ENCODE results near the gene KLHL40.

Gene KLHL40

GRCh38 chr3:42657675-42658074 lies 27.7 kb upstream of the KLHL40 start:
- no peak for DNase-seq (ENCODE audit: low spot score)

GRCh38 chr3:42658091-42658770 lies 27.1 kb upstream of the KLHL40 start:
- DNase-seq (ENCODE audit: low spot score): peak; percentile 13

- DNase-seq (ENCODE audit: low spot score): no peak
Measured at GRCh38 chr3:42658771-42659390, 26.5 kb upstream of the KLHL40 start.

GRCh38 chr3:42659451-42660130 lies 25.7 kb upstream of the KLHL40 start:
- peak; percentile 17 for DNase-seq (ENCODE audit: low spot score)

- no peak for DNase-seq (ENCODE audit: low spot score)
Measured at GRCh38 chr3:42660131-42660715, 25.1 kb upstream of the KLHL40 start.

- DNase-seq (ENCODE audit: low spot score): peak; percentile 77
Measured at GRCh38 chr3:42660898-42661297, 24.4 kb upstream of the KLHL40 start.

GRCh38 chr3:42661593-42662022 lies 23.7 kb upstream of the KLHL40 start:
- DNase-seq (ENCODE audit: low spot score): no peak

GRCh38 chr3:42662037-42662812 lies 23.1 kb upstream of the KLHL40 start:
- no peak for DNase-seq (ENCODE audit: low spot score)

- no peak for DNase-seq (ENCODE audit: low spot score)
Measured at GRCh38 chr3:42662813-42663535, 22.4 kb upstream of the KLHL40 start.

GRCh38 chr3:42663581-42664437 lies 21.5 kb upstream of the KLHL40 start:
- no peak for DNase-seq (ENCODE audit: low spot score)

GRCh38 chr3:42664438-42664803 lies 20.9 kb upstream of the KLHL40 start:
- no peak for DNase-seq (ENCODE audit: low spot score)

GRCh38 chr3:42665050-42665878 lies 20.1 kb upstream of the KLHL40 start:
- DNase-seq (ENCODE audit: low spot score): peak; percentile 20

- peak; percentile 11 for DNase-seq (ENCODE audit: low spot score)
Measured at GRCh38 chr3:42666022-42666421, 19.3 kb upstream of the KLHL40 start.

- DNase-seq (ENCODE audit: low spot score): peak; percentile 14
Measured at GRCh38 chr3:42666577-42666998, 18.7 kb upstream of the KLHL40 start.

GRCh38 chr3:42667096-42667522 lies 18.2 kb upstream of the KLHL40 start:
- DNase-seq (ENCODE audit: low spot score): no peak

GRCh38 chr3:42667523-42668412 lies 17.6 kb upstream of the KLHL40 start:
- peak; percentile 15 for DNase-seq (ENCODE audit: low spot score)

GRCh38 chr3:42668413-42668760 lies 16.9 kb upstream of the KLHL40 start:
- DNase-seq (ENCODE audit: low spot score): no peak

- no peak for DNase-seq (ENCODE audit: low spot score)
Measured at GRCh38 chr3:42668793-42669217, 16.5 kb upstream of the KLHL40 start.

Data from HuH-7 (cell line).